Measurements from ENCODE around the gene SPPL3.

The SPPL3 gene

DNA sequence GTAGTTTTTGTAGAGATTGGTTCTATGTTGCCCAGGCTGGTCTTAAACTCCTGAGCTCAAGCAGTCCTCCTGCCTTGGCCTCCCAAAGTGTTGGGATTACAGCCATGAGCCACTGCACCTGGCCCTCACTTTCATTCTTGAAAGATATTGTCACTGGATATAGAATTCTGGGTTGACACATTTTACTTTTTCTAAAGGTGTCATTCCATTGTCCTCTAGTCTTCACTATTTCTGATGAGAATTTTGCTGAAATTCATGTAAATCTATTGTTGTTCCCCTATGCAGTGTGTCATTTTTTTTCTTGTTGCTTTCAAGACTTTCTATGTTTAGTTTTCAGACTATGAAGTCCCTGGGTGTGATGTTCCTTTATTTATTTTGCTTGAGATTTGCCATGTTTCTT lies 149.4 kb downstream of the SPPL3 start:
- DNase-seq (ENCODE audit: low spot score): no peak
- TF ChIP-seq, protein P1, sequence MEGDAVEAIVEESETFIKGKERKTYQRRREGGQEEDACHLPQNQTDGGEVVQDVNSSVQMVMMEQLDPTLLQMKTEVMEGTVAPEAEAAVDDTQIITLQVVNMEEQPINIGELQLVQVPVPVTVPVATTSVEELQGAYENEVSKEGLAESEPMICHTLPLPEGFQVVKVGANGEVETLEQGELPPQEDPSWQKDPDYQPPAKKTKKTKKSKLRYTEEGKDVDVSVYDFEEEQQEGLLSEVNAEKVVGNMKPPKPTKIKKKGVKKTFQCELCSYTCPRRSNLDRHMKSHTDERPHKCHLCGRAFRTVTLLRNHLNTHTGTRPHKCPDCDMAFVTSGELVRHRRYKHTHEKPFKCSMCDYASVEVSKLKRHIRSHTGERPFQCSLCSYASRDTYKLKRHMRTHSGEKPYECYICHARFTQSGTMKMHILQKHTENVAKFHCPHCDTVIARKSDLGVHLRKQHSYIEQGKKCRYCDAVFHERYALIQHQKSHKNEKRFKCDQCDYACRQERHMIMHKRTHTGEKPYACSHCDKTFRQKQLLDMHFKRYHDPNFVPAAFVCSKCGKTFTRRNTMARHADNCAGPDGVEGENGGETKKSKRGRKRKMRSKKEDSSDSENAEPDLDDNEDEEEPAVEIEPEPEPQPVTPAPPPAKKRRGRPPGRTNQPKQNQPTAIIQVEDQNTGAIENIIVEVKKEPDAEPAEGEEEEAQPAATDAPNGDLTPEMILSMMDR (IDR thresholded peaks at IDR 0.05; ENCODE audit: extremely low read depth, missing control alignments): no peak

DNA sequence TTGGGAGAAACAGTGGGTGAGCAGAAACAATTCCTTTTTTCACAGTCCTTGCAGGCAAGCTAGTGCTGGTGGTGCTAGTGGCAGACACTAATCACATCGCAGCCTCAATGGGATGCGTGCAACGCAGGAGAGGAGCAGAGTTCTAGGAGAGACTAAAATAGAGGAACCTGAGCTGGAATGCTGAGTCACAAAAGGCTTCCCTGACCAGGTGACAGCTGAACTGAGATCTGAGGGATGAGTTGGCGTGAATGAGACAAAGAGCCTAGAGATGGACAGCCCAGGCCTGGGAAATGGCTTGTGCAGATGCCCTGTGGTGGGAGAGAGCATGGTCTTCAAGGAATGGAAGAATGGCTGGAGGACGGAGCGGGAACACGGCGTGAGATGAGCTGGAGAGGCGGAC lies 152.8 kb downstream of the SPPL3 start:
- TF ChIP-seq, protein P1 (IDR thresholded peaks at IDR 0.05; ENCODE audit: extremely low read depth, missing control alignments): no peak
- no peak for DNase-seq (ENCODE audit: low spot score)

DNA sequence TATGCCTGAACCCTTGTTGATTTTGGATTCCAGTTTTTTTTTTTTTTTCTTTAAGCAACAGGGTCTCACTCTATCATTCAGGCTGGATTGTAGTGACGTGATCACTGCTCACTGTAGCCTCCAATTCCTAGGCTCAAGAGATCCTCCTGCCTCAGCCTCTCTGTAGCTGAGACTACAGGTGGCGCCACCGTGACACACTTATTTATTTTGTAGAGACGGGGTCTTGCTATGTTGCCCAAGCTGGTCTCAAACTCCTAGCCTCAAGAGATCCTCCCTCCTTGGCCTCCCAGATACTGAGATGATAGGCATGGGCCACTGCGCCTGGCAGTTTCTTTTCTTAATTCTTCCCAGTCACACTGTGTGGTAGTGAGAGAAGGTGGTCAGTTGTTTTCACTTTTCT lies 153.4 kb downstream of the SPPL3 start:
- TF ChIP-seq, protein P1 (IDR thresholded peaks at IDR 0.05; ENCODE audit: extremely low read depth, missing control alignments): no peak
- DNase-seq (ENCODE audit: low spot score): no peak

DNA sequence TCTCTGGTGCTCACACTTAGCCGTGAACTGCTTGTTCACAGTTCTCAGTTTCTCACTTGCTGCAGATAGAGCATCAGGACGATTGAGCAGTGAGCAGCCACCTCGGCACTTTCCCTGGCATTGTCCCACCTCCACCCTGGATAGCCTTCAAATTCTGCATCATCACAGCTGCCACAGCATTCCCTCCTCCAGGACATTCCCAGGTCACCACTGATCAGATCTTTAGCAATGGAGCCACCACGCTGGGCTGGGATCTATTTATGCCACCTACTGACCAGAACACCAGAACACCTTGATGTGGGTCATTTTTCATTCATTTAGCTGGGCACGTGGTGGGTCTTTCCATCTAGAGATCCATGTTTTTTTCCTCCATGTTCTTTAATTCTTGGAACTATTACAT lies 154.9 kb downstream of the SPPL3 start:
- no peak for DNase-seq (ENCODE audit: low spot score)
- TF ChIP-seq, protein P1 (IDR thresholded peaks at IDR 0.05; ENCODE audit: extremely low read depth, missing control alignments): no peak

DNA sequence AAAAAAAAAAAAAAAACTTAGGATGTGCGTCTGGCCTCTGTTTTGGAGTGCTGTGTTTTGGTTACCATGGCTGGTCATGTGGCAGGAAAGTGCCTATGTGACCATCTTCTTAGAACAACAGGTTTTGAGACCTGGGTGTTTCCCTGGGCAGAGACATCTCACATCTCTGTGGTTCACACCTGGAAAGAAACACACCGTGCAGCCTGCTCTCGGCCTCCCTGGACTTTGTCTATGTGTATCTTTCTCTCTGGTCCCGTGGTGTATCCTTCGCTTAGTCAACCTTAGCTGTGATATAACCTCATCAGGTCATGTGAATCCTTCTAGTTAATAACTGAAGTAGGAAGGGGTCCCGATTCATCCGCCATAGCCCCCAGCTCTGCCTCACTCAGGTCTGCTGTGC lies 155.9 kb downstream of the SPPL3 start:
- no peak for DNase-seq (ENCODE audit: low spot score)
- TF ChIP-seq, protein P1 (IDR thresholded peaks at IDR 0.05; ENCODE audit: extremely low read depth, missing control alignments): no peak

DNA sequence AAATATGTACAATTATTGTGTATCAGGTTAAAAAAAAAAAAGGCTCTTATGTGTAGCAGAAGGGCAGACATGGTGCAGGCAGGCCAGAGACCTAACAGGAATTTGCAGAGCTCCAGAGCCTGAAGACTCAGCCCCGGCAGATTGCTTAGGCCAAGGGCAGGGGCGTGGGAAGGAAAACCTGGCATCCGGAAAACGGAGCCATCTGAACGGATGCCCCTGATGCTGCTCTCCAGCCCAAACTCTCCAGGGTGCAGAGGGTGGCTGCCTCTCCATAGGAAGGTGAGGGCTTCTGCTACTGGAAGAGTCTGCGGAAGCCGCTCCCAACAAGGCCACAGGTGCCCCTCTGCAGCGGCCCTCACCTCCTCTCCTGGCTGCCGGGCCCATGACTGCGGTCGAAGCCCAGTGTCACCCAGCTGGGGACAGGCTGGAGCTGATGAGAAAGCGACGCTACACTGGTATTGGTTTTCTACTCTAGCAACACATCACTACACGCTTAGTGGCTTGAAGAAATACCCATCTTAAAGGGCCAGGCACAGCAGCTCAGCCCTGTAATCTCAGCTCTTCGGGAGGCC lies 159.2 kb downstream of the SPPL3 start:
- TF ChIP-seq, protein P1 (IDR thresholded peaks at IDR 0.05; ENCODE audit: extremely low read depth, missing control alignments): no peak
- no peak for DNase-seq (ENCODE audit: low spot score)

DNA sequence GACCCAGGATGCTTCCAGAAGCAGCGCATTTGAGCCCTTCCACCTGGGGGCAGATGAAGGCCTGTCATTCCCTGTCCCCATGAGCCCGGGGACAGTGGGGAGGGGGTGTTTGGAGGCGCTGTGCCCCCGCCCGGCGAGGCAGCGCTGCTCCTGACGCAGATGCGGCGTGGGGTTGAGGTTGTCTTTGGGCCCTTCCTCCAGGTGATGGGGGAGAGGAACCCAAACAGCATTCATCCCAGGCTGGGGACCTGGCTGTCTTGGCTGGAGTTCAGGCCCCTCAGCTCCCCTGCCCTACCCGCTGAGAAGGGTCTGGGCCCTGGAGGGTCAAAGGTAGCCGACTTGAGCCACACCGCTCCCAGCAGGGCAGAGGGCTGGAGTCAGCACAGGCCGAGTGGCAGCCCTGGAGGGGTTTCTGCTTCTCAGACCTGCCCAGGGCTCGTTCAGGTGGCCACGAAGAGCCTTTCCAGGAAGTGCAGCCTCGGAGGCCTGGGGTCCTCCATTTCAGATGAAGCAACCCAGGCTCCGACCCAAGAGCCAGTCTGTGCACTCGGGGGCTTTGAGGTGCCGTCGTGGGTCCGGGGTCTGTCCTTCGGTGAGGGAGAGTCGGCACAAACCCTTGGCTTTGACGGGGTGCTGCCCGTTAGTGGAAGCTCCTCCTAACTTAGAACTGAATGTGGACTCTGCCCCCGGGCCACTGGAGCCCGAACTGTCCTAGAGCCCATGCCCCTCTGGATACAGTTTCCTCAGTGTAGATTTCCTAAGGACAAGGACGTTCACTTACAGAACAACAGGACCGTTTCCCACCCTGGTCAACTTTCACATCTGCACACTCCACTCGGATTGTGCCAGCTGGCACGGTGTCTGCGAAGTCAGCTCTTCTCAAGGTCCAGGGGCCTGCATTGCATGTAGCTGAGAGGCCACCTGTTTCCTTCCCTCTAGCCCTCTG lies 162.4 kb downstream of the SPPL3 start:
- TF ChIP-seq, protein P1 (IDR thresholded peaks at IDR 0.05; ENCODE audit: extremely low read depth, missing control alignments): no peak
- no peak for DNase-seq (ENCODE audit: low spot score)
